Right hindlimb (tissue), 1 donor: Measurements from ENCODE around the gene PACSIN2.
A peak's percentile ranks its signal among the peaks of the same experiment; 100 is the strongest.

Source experiments
- DNase-seq: peaks from one replicate; pipeline ENCODE4 v3.0.0-alpha.2; 2018

PACSIN2 gene

GRCh38 chr22:42878561-42879305 is 136.2 kb downstream of the PACSIN2 start:
- no peak for DNase-seq

GRCh38 chr22:42877597-42878340 is 137.2 kb downstream of the PACSIN2 start:
- no peak for DNase-seq

- no peak for DNase-seq
Observed at GRCh38 chr22:42877158-42877557, 137.8 kb downstream of the PACSIN2 start.

GRCh38 chr22:42876041-42876440 is 138.9 kb downstream of the PACSIN2 start:
- DNase-seq, result no peak

- DNase-seq, result no peak
Observed at GRCh38 chr22:42874010-42874409, 140.9 kb downstream of the PACSIN2 start.

GRCh38 chr22:42873356-42873755 is 141.6 kb downstream of the PACSIN2 start:
- DNase-seq, result no peak

- DNase-seq, result no peak
Observed at GRCh38 chr22:42872821-42873220, 142.1 kb downstream of the PACSIN2 start.

- no peak for DNase-seq
Observed at GRCh38 chr22:42871146-42872050, 143.6 kb downstream of the PACSIN2 start.

GRCh38 chr22:42869888-42870480 is 145.0 kb downstream of the PACSIN2 start:
- DNase-seq, result no peak

GRCh38 chr22:42869463-42869862 is 145.5 kb downstream of the PACSIN2 start:
- no peak for DNase-seq

- DNase-seq, result peak; percentile 84
Observed at GRCh38 chr22:42868751-42869251, 146.1 kb downstream of the PACSIN2 start.

GRCh38 chr22:42866100-42866499 is 148.8 kb downstream of the PACSIN2 start:
- no peak for DNase-seq

- DNase-seq, result no peak
Observed at GRCh38 chr22:42865536-42865935, 149.4 kb downstream of the PACSIN2 start.

GRCh38 chr22:42863349-42863961 is 151.5 kb downstream of the PACSIN2 start:
- DNase-seq, result no peak

GRCh38 chr22:42862045-42862734 is 152.8 kb downstream of the PACSIN2 start:
- DNase-seq, result no peak

- no peak for DNase-seq
Observed at GRCh38 chr22:42860968-42861367, 154.0 kb downstream of the PACSIN2 start.

GRCh38 chr22:42857845-42858481 is 157.0 kb downstream of the PACSIN2 start:
- no peak for DNase-seq

- peak; percentile 96 for DNase-seq
Observed at GRCh38 chr22:42856865-42857704, 157.9 kb downstream of the PACSIN2 start, which contains the start of gene ARFGAP3. Gene ARFGAP3, minus strand, starts transcription at chr22:42857273. Its CDS starts 91 bp downstream, at chr22:42857182.

GRCh38 chr22:42856179-42856864 is 158.6 kb downstream of the PACSIN2 start:
- peak; percentile 63 for DNase-seq
